Upper lobe of left lung (tissue), 4 donors: ENCODE results near the gene CD37.

ENCODE experiments used
- EP300 ChIP-seq, 4 donors: sonication (generic); formaldehyde crosslinking; IDR thresholded peaks; one replicate each; pipeline ENCODE4 v1.5.1; 2017; ENCODE audit warnings: antibody characterized with exemption in 4 of 4, control low read depth in 2 of 4
- POLR2AphosphoS5 ChIP-seq, 2 donors: sonication (generic); formaldehyde crosslinking; IDR thresholded peaks; one replicate each; pipeline ENCODE4 v1.5.1; 2017; ENCODE audit warnings: antibody characterized with exemption in 2 of 2

DNA sequence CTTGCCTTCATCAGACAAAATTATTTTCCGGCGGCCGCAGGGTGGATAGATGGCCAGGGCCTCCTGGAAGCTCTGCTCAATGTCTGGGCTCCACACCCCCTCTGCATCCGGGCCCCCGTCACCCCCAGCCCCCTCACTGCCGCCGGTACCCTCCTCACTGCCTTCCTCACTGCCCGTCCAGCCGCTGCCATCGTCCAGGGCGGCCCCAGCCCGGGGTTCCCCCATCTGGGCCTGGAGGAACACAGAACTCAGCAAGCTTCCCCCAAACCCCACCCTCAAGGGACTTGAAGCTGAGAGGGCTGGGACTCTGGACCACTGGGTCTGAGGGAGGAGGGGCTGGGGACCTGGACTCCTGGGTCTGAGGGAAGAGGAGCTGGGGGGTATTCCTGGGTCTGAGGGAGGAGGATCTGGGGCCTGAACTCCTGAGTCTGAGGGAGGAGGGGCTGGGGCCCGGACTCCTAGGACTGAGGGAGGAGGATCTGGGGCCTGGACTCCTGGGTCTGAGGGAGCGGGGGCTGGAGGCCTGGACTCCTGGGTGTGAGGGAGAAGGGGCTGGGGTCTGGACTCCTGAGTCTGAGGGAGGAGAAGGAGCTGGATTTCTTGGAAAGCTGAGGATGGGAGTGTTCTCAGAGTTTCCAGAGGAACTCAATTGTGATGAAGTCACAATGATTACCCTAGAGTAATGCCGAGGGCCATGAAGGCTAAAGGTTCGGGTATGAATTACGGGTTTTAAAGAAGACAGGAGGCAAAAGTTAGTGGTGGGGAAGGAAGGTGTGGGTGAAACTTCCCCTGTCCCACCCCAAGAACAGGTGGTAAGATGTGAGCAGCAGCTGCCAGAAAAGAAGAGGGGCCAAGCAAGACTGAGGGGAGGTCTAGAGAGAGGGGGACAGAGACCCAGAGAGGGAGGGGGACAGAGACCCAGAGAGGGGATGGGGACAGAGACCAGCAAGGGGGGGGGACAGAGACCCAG, 24.9 kb downstream of the CD37 start:
- TF ChIP-seq EP300 (IDR thresholded peaks at IDR 0.05) (no peak), POLR2AphosphoS5 (IDR thresholded peaks at IDR 0.05) (no peak)
